Body of pancreas (tissue), 4 donors: Measurements from ENCODE around the gene NUBPL. TPM values are rescaled to one million over a fixed set of nuclear protein-coding genes. Genes with fewer than 3 reads are reported as not detected.

Experiments
- ATAC-seq: fragments of 150-250 bp; one replicate; pipeline ENCODE4 v1.9.1; 2016
- DNase-seq, 4 donors: peaks; one replicate each; pipeline ENCODE4 v3.0.0-alpha.2; 2019
- H3K27ac ChIP-seq, 4 donors: fragments of 200-600 bp; sonication (generic); 1 replicate in 3 of 4; 2 replicates in 1 of 4; pipeline versions ENCODE4 v1.5.1 to v1.6.1; 2016 to 2019; ENCODE audit warnings: mild to moderate bottlenecking in 1 of 4, mixed read lengths in 1 of 4, moderate library complexity in 1 of 4
- H3K27me3 ChIP-seq, 2 donors: fragments of 200-600 bp; sonication (generic); one replicate each; pipeline ENCODE4 v1.6.0; 2016; ENCODE audit warnings: mild to moderate bottlenecking in 1 of 2
- H3K36me3 ChIP-seq, 2 donors: fragments of 200-600 bp; sonication (generic); replicated peaks in 1 of 2; 2 replicates each; pipeline ENCODE4 v1.5.1; 2016; ENCODE audit warnings: low read depth in 2 of 2; ENCODE audit not compliant: insufficient read depth in 1 of 2
- H3K4me1 ChIP-seq: fragments of 200-600 bp; sonication (generic); one replicate; pipeline ENCODE4 v1.6.0; 2016
- H3K4me3 ChIP-seq, 2 donors: fragments of 200-600 bp; sonication (generic); 1 replicate in 1 of 2; 2 replicates in 1 of 2; pipeline ENCODE4 v1.5.1; 2016 to 2019
- H3K9me3 ChIP-seq, 3 donors: fragments of 200-600 bp; sonication (generic); 1 replicate in 2 of 3; 2 replicates in 1 of 3; pipeline ENCODE4 v1.5.1; 2016
- CTCF ChIP-seq, 7 experiments: fragments of 450-650 bp in 4 of 7; fragments of 200-600 bp in 3 of 7; sonication (generic) in 3 of 7; IDR thresholded peaks; one replicate each; pipeline ENCODE4 v1.5.1; 2016 to 2019; ENCODE audit warnings: antibody characterized with exemption in 7 of 7
- POLR2A ChIP-seq, 3 donors: fragments of 450-650 bp; IDR thresholded peaks; one replicate each; pipeline ENCODE4 v1.6.1; 2016; ENCODE audit warnings: antibody characterized with exemption in 3 of 3, mild to moderate bottlenecking in 2 of 3
- WGBS, 2 donors: methylation state at CpG; one replicate each; pipeline ENCODE4 v1.1.5; 2017; 5-methylcytosine and 5-hydroxymethylcytosine counted together
- intact Hi-C: fragments of 100-400 bp; cut with DNase I; formaldehyde crosslinking; loops from one replicate; pipeline ENCODE4 v1.15.1; 2023
- total RNA-seq, 2 donors: library from RNA; depleted of rRNA; stranded (reverse); fragments of >200 nt; gene quantifications; one replicate each; pipeline ENCODE4 v1.1.0, GENCODE V29; 2016

NUBPL gene
- total RNA-seq, 2 donors from 2014 or later: 4.7 to 18.5 TPM

- ATAC-seq (no peak), DNase-seq (no peak)
- Histone ChIP-seq H3K27ac (no peak overlapping the region), H3K4me3 (no peak overlapping the region), H3K27me3 (no peaks in the 10 kb centered on the region), H3K9me3 (no peaks in the 10 kb centered on the region), H3K4me1 (no peaks in the 10 kb centered on the region), H3K36me3 (no peaks in the 10 kb centered on the region)
- no peak for TF ChIP-seq POLR2A (IDR thresholded peaks at IDR 0.05)
- intact Hi-C loops: no loop called here
Observed at GRCh38 chr14:31592122-31592521, 30.9 kb downstream of the NUBPL start.

- intact Hi-C loops: no loop called here
- H3K27ac ChIP-seq: no peak overlapping the region
- WGBS, 2 donors: 93% methylated on average over 2 of the region's 2 CpGs
- no peaks in the 10 kb centered on the region for H3K4me1 ChIP-seq
- no peaks in the 10 kb centered on the region for H3K36me3 ChIP-seq
- DNase-seq (no peak), ATAC-seq (no peak)
- H3K27me3 ChIP-seq: no peaks in the 10 kb centered on the region
- TF ChIP-seq CTCF (IDR thresholded peaks at IDR 0.05) (no peak), POLR2A (IDR thresholded peaks at IDR 0.05) (no peak)
- no peak overlapping the region for H3K4me3 ChIP-seq
- no peaks in the 10 kb centered on the region for H3K9me3 ChIP-seq
Observed at GRCh38 chr14:31592631-31593030, 31.4 kb downstream of the NUBPL start.

- Histone ChIP-seq H3K9me3 (no peaks in the 10 kb centered on the region), H3K36me3 (no peaks in the 10 kb centered on the region), H3K4me3 (no peak overlapping the region), H3K27ac (no peak overlapping the region), H3K4me1 (no peaks in the 10 kb centered on the region), H3K27me3 (no peaks in the 10 kb centered on the region)
- ATAC-seq (no peak), DNase-seq (no peak)
- 84 to 89% methylated on average over 7 of the region's 7 CpGs for WGBS, 2 donors
- TF ChIP-seq POLR2A (IDR thresholded peaks at IDR 0.05): no peak
- TF ChIP-seq CTCF (IDR thresholded peaks at IDR 0.05): no peak
- intact Hi-C loops: no loop called here
Observed at GRCh38 chr14:31596342-31597095, 35.3 kb downstream of the NUBPL start.

- no peaks in the 10 kb centered on the region for H3K27me3 ChIP-seq
- intact Hi-C loops: no loop called here
- DNase-seq: no peak
- H3K9me3 ChIP-seq: no peaks in the 10 kb centered on the region
- no peak for TF ChIP-seq POLR2A (IDR thresholded peaks at IDR 0.05)
- no peak for TF ChIP-seq CTCF (IDR thresholded peaks at IDR 0.05)
- no peak overlapping the region for H3K4me3 ChIP-seq
- WGBS, 2 donors: 87 to 91% methylated on average over 2 of the region's 2 CpGs
- no peaks in the 10 kb centered on the region for H3K36me3 ChIP-seq
- no peak for ATAC-seq
- H3K27ac ChIP-seq: no peak overlapping the region
- H3K4me1 ChIP-seq: no peaks in the 10 kb centered on the region
Observed at GRCh38 chr14:31605702-31606101, 44.5 kb downstream of the NUBPL start.

GRCh38 chr14:31611778-31612433 is 50.7 kb downstream of the NUBPL start:
- DNase-seq (no peak), ATAC-seq (no peak)
- Histone ChIP-seq H3K4me3 (no peak overlapping the region), H3K36me3 (no peaks in the 10 kb centered on the region), H3K4me1 (no peaks in the 10 kb centered on the region), H3K27me3 (no peaks in the 10 kb centered on the region), H3K27ac (no peak overlapping the region), H3K9me3 (no peaks in the 10 kb centered on the region)
- WGBS, 2 donors: 93 to 97% methylated on average over 3 of the region's 3 CpGs
- TF ChIP-seq POLR2A (IDR thresholded peaks at IDR 0.05) (no peak), CTCF (IDR thresholded peaks at IDR 0.05) (no peak)
- intact Hi-C loops: no loop called here
